Nephron progenitor cell (in vitro differentiated cells): ENCODE results near the gene RERE.

Experiments used
- DNase-seq: peaks from one replicate; pipeline ENCODE4 v3.0.0; 2021
- H3K27ac Mint-ChIP-seq: 2 replicates; pipeline ENCODE4 v1.8.0; 2021; ENCODE audit warnings: mild to moderate bottlenecking, moderate library complexity, mixed read lengths
- H3K27me3 Mint-ChIP-seq: 2 replicates; pipeline ENCODE4 v1.8.0; 2021; ENCODE audit warnings: mild to moderate bottlenecking, low read depth, mixed read lengths; ENCODE audit not compliant: poor library complexity
- H3K36me3 Mint-ChIP-seq: 2 replicates; pipeline ENCODE4 v1.8.0; 2021; ENCODE audit warnings: low read depth, mixed read lengths
- H3K4me1 Mint-ChIP-seq: 2 replicates; pipeline ENCODE4 v1.8.0; 2021; ENCODE audit warnings: mixed read lengths
- H3K4me3 Mint-ChIP-seq: 2 replicates; pipeline ENCODE4 v1.8.0; 2021; ENCODE audit warnings: mild to moderate bottlenecking, moderate library complexity, mixed read lengths
- H3K9me3 Mint-ChIP-seq: 2 replicates; pipeline ENCODE4 v1.8.0; 2021; ENCODE audit warnings: mild to moderate bottlenecking, moderate library complexity, mixed read lengths
- CTCF ChIP-seq: fragments of 200-600 bp; sonication (generic); IDR thresholded peaks from 2 replicates; pipeline ENCODE4 v1.5.0; 2021; ENCODE audit warnings: antibody characterized with exemption

Gene RERE

GRCh38 chr1:8424539-8425116 lies 392.8 kb downstream of the RERE start:
- DNase-seq, result no peak
- H3K27ac Mint-ChIP-seq, result peak overlapping the region; percentile 100
- TF ChIP-seq CTCF, result no peak
- H3K27me3 Mint-ChIP-seq, result no peaks in the 10 kb centered on the region
- H3K9me3 Mint-ChIP-seq, result no peaks in the 10 kb centered on the region
- peaks cover 41% of the 10 kb centered on the region for H3K4me1 Mint-ChIP-seq
- peaks cover 19% of the 10 kb centered on the region for H3K36me3 Mint-ChIP-seq
- H3K4me3 Mint-ChIP-seq, result peak overlapping the region; percentile 81

GRCh38 chr1:8423692-8424538 lies 393.5 kb downstream of the RERE start:
- Mint-ChIP-seq H3K27ac (peak overlapping the region; percentile 100), H3K4me3 (peak overlapping the region; percentile 81), H3K4me1 (peaks cover 39% of the 10 kb centered on the region), H3K36me3 (peaks cover 22% of the 10 kb centered on the region), H3K27me3 (no peaks in the 10 kb centered on the region), H3K9me3 (no peaks in the 10 kb centered on the region)
- no peak for TF ChIP-seq CTCF
- peak; percentile 88 for DNase-seq

GRCh38 chr1:8423269-8423691 lies 394.2 kb downstream of the RERE start:
- Mint-ChIP-seq H3K4me3 (no peak overlapping the region), H3K4me1 (peaks cover 39% of the 10 kb centered on the region), H3K27me3 (no peaks in the 10 kb centered on the region), H3K9me3 (no peaks in the 10 kb centered on the region), H3K36me3 (peaks cover 28% of the 10 kb centered on the region), H3K27ac (no peak overlapping the region)
- TF ChIP-seq CTCF, result no peak
- no peak for DNase-seq

GRCh38 chr1:8422510-8423268 lies 394.8 kb downstream of the RERE start:
- Mint-ChIP-seq H3K4me3 (no peak overlapping the region), H3K9me3 (no peaks in the 10 kb centered on the region), H3K27me3 (no peaks in the 10 kb centered on the region), H3K27ac (no peak overlapping the region), H3K4me1 (peaks cover 34% of the 10 kb centered on the region), H3K36me3 (peaks cover 28% of the 10 kb centered on the region)
- TF ChIP-seq CTCF, result no peak
- DNase-seq, result peak; percentile 35

- Mint-ChIP-seq H3K4me3 (no peak overlapping the region), H3K36me3 (peaks cover 29% of the 10 kb centered on the region), H3K4me1 (peaks cover 26% of the 10 kb centered on the region), H3K9me3 (peaks cover 2% of the 10 kb centered on the region), H3K27ac (no peak overlapping the region), H3K27me3 (no peaks in the 10 kb centered on the region)
- no peak for TF ChIP-seq CTCF
- DNase-seq, result no peak
Observed at GRCh38 chr1:8421721-8422120, 395.7 kb downstream of the RERE start.
